CD14-positive monocyte (primary cell): ENCODE data around the gene LDLRAD2. TPM values are rescaled to one million over a fixed set of nuclear protein-coding genes. Genes with fewer than 3 reads are reported as not detected.

Source experiments
- DNase-seq, 3 donors: peaks; one replicate each; pipeline ENCODE4 v3.0.0-alpha.2; 2011 to 2022
- H2AFZ ChIP-seq: 2 replicates; pipeline ENCODE4 v1.6.0; 2012; ENCODE audit warnings: mild to moderate bottlenecking, low read depth, low read length, inconsistent platforms; ENCODE audit not compliant: insufficient read depth, poor library complexity, severe bottlenecking
- H3K27ac ChIP-seq, 2 donors: 1 replicate in 1 of 2; 2 replicates in 1 of 2; pipeline ENCODE4 v1.5.1; 2012 to 2013; ENCODE audit warnings: low read length in 2 of 2, control low read depth in 1 of 2, inconsistent platforms in 1 of 2, low read depth in 1 of 2, mild to moderate bottlenecking in 1 of 2
- H3K27me3 ChIP-seq, 2 donors: one replicate each; pipeline versions ENCODE4 v1.6.0 to v1.6.1; 2011 to 2013; ENCODE audit warnings: low read length in 2 of 2; ENCODE audit not compliant: control insufficient read depth in 2 of 2, insufficient read depth in 2 of 2
- H3K36me3 ChIP-seq, 2 donors: replicated peaks in 1 of 2; 1 replicate in 1 of 2; 2 replicates in 1 of 2; pipeline versions ENCODE4 v1.5.1 to v1.6.1; 2012 to 2013; ENCODE audit warnings: low read length in 2 of 2, control low read depth in 1 of 2, inconsistent platforms in 1 of 2, mild to moderate bottlenecking in 1 of 2; ENCODE audit not compliant: insufficient read depth in 2 of 2, control insufficient read depth in 1 of 2
- H3K4me1 ChIP-seq, 2 donors: 1 replicate in 1 of 2; 2 replicates in 1 of 2; pipeline versions ENCODE4 v1.5.1 to v1.6.1; 2012 to 2013; ENCODE audit warnings: low read length in 2 of 2, control low read depth in 1 of 2, inconsistent platforms in 1 of 2, mild to moderate bottlenecking in 1 of 2, moderate library complexity in 1 of 2; ENCODE audit not compliant: insufficient read depth in 2 of 2, control insufficient read depth in 1 of 2
- H3K4me2 ChIP-seq: replicated peaks from 2 replicates; pipeline ENCODE3; 2012; ENCODE audit warnings: low read length, moderate library complexity, mild to moderate bottlenecking; ENCODE audit not compliant: poor library complexity, severe bottlenecking; ENCODE audit errors: extremely low read depth
- H3K4me3 ChIP-seq, 3 experiments: fragments of 200-600 bp in 1 of 3; sonication (generic) in 1 of 3; replicated peaks in 1 of 3; 1 replicate in 2 of 3; 2 replicates in 1 of 3; pipeline ENCODE4 v1.5.1; 2011 to 2013; ENCODE audit warnings: low read length in 3 of 3, mild to moderate bottlenecking in 3 of 3, control low read depth in 2 of 3, low read depth in 2 of 3, inconsistent platforms in 1 of 3, moderate library complexity in 1 of 3
- H3K79me2 ChIP-seq: 2 replicates; pipeline ENCODE4 v1.6.0; 2012; ENCODE audit warnings: mild to moderate bottlenecking, control low read depth, inconsistent platforms, low read length, moderate library complexity; ENCODE audit not compliant: insufficient read depth
- H3K9ac ChIP-seq: 2 replicates; pipeline ENCODE4 v1.6.0; 2017; ENCODE audit warnings: low read length, mild to moderate bottlenecking; ENCODE audit not compliant: insufficient read depth, poor library complexity, severe bottlenecking
- H3K9me3 ChIP-seq, 2 donors: replicated peaks in 1 of 2; 1 replicate in 1 of 2; 2 replicates in 1 of 2; pipeline versions ENCODE4 v1.5.1 to v1.6.1; 2012 to 2013; ENCODE audit warnings: low read length in 2 of 2, control low read depth in 1 of 2; ENCODE audit not compliant: control insufficient read depth in 1 of 2, insufficient read depth in 1 of 2
- H4K20me1 ChIP-seq: 2 replicates; pipeline ENCODE4 v1.6.0; 2012; ENCODE audit warnings: mild to moderate bottlenecking, low read length, control low read depth, moderate library complexity; ENCODE audit not compliant: insufficient read depth
- H3K27ac Mint-ChIP-seq, 7 donors: one replicate each; pipeline ENCODE4 v1.8.0; 2020; ENCODE audit warnings: mild to moderate bottlenecking in 7 of 7, mixed read lengths in 7 of 7, moderate library complexity in 6 of 7, inconsistent platforms in 2 of 7
- H3K27me3 Mint-ChIP-seq, 3 donors: one replicate each; pipeline ENCODE4 v1.8.0; 2021 to 2022; ENCODE audit warnings: low read depth in 3 of 3, mild to moderate bottlenecking in 3 of 3, mixed read lengths in 3 of 3, moderate library complexity in 3 of 3, inconsistent platforms in 1 of 3
- H3K36me3 Mint-ChIP-seq, 2 donors: one replicate each; pipeline ENCODE4 v1.8.0; 2020; ENCODE audit warnings: mixed read lengths in 2 of 2, inconsistent platforms in 1 of 2, mild to moderate bottlenecking in 1 of 2
- H3K4me1 Mint-ChIP-seq: one replicate; pipeline ENCODE4 v1.8.0; 2020; ENCODE audit warnings: mild to moderate bottlenecking, mixed read lengths
- H3K4me3 Mint-ChIP-seq, 2 donors: one replicate each; pipeline ENCODE4 v1.8.0; 2020; ENCODE audit warnings: mild to moderate bottlenecking in 2 of 2, mixed read lengths in 2 of 2, moderate library complexity in 1 of 2
- H3K9me3 Mint-ChIP-seq, 7 donors: one replicate each; pipeline ENCODE4 v1.8.0; 2020 to 2022; ENCODE audit warnings: mixed read lengths in 7 of 7, mild to moderate bottlenecking in 6 of 7, moderate library complexity in 6 of 7, inconsistent platforms in 2 of 7
- WGBS: methylation state at CpG from one replicate; pipeline ENCODE4 v1.1.5; 2013; ENCODE audit warnings: missing lambda C conversion rate; ENCODE audit not compliant: insufficient coverage; 5-methylcytosine and 5-hydroxymethylcytosine counted together
- intact Hi-C, 2 donors: fragments of 100-400 bp; cut with micrococcal nuclease; formaldehyde crosslinking; loops; one replicate each; pipeline versions ENCODE4 v1.15.0 to v1.15.1; 2023
- polyA plus RNA-seq, 3 donors: library from polyadenylated mRNA; depleted of rRNA in 1 of 3; unstranded in 2 of 3; stranded (reverse) in 1 of 3; fragments of 300-500 nt in 2 of 3; fragments of >200 nt in 1 of 3; fragmentation: Illumina TruSeq in 2 of 3; gene quantifications; 1 replicate in 2 of 3; 2 replicates in 1 of 3; pipeline ENCODE4 v1.2.3, GENCODE V29; 2012 to 2021
- TF ChIP-seq, protein P1 (sequence below): fragments of 200-600 bp; IDR thresholded peaks from one replicate; pipeline ENCODE4 v1.8.0; 2022; ENCODE audit warnings: antibody characterized with exemption, mild to moderate bottlenecking

Gene LDLRAD2
- polyA plus RNA-seq, 3 donors, result 0.63 TPM; not detected in 2

DNA sequence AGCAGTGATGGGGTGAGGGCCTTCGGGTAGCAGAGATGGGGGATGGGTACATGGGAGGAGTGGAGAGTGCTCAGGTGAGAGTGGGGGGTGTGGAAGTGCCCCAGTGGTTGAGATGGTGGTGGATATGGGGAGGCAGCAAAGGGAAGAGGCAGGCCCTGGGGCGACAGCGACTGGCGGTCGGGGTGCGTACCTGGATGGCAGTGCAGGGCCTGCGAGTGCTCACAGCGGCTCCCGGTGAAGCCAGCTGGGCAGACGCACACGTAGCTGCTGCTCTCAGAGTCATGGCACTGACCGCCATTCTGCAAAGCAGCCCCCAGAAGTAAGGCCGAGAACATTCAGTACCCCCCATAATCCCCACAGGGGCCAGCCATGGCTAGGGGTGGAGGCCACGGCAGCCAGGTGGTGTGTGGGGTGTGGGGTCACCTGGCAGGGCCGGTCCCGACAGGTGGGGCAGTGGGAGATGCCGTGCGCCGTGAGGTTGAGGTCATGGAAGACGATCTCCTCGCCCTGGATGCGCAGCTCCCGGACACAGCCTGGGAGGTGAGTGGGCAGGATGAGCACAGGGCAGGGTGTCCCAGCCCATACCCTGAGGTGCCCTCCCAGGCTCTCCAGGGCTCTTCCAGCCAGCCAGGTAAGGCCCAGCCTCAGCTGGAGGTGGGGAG lies 18.9 kb downstream of the LDLRAD2 start:
- no peak for DNase-seq

DNA sequence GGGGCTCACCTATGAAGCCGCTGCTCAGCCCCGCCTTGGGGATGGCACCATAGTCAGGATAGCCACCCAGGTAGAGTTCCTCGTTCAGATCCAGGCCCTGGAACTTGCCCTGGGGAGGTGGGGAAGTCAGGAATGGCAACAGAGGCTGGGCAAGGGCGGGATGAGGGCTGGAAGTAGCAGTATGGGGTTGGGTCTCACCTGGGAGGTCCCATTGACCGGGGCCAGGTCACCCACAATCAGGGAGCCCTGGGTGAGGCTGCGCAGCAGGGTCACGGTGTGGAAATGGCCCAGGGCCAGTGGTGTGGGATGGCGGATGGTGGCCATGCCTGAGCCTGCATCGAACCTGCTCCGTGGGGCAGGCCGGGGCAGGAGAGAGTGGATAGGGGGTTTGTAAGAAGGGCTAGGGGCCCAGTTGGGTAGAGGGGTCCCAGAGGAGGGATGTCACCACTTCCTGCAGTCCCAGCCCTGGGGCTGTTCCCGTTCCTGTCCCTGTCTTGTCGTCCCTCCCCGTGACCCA lies 19.4 kb downstream of the LDLRAD2 start:
- no peaks in the 10 kb centered on the region for H3K4me1 ChIP-seq
- Mint-ChIP-seq H3K36me3 (peaks cover 1 to 9% of the 10 kb centered on the region in 2 donors), H3K9me3 (peaks cover 10 to 25% (median 21%) of the 10 kb centered on the region in 7 donors), H3K4me1 (no peaks in the 10 kb centered on the region), H3K4me3 (no peak overlapping the region), H3K27me3 (peaks cover 0 to 5% (median 1%) of the 10 kb centered on the region in 3 donors), H3K27ac (no peak overlapping the region)
- no peak overlapping the region for H3K4me2 ChIP-seq
- H3K36me3 ChIP-seq, result no peaks in the 10 kb centered on the region
- DNase-seq, result no peak
- H3K27ac ChIP-seq, result no peak overlapping the region
- no peaks in the 10 kb centered on the region for H3K79me2 ChIP-seq
- TF ChIP-seq, protein P1, sequence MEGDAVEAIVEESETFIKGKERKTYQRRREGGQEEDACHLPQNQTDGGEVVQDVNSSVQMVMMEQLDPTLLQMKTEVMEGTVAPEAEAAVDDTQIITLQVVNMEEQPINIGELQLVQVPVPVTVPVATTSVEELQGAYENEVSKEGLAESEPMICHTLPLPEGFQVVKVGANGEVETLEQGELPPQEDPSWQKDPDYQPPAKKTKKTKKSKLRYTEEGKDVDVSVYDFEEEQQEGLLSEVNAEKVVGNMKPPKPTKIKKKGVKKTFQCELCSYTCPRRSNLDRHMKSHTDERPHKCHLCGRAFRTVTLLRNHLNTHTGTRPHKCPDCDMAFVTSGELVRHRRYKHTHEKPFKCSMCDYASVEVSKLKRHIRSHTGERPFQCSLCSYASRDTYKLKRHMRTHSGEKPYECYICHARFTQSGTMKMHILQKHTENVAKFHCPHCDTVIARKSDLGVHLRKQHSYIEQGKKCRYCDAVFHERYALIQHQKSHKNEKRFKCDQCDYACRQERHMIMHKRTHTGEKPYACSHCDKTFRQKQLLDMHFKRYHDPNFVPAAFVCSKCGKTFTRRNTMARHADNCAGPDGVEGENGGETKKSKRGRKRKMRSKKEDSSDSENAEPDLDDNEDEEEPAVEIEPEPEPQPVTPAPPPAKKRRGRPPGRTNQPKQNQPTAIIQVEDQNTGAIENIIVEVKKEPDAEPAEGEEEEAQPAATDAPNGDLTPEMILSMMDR, result no peak
- 94% methylated on average over 11 of the region's 14 CpGs for WGBS
- H3K9ac ChIP-seq, result no peak overlapping the region
- H3K4me3 ChIP-seq, result no peak overlapping the region
- intact Hi-C loops, result no loop called here
- H3K9me3 ChIP-seq, result peaks cover 7 to 22% of the 10 kb centered on the region in 2 donors
- no peaks in the 10 kb centered on the region for H3K27me3 ChIP-seq
- no peaks in the 10 kb centered on the region for H4K20me1 ChIP-seq
- H2AFZ ChIP-seq, result no peak overlapping the region

More for the DNA sequence above, 18.9 kb downstream of the LDLRAD2 start:
- 96% methylated on average over 13 of the region's 23 CpGs for WGBS
- Mint-ChIP-seq H3K9me3 (peaks cover 10 to 25% (median 21%) of the 10 kb centered on the region in 7 donors), H3K4me3 (no peak overlapping the region), H3K27me3 (peaks cover 0 to 5% (median 1%) of the 10 kb centered on the region in 3 donors), H3K4me1 (no peaks in the 10 kb centered on the region), H3K27ac (no peak overlapping the region), H3K36me3 (peaks cover 1 to 9% of the 10 kb centered on the region in 2 donors)
- Histone ChIP-seq H3K4me3 (no peak overlapping the region), H3K27ac (no peak overlapping the region), H3K9ac (no peak overlapping the region), H3K4me2 (no peak overlapping the region), H3K9me3 (peaks cover 7 to 22% of the 10 kb centered on the region in 2 donors), H4K20me1 (no peaks in the 10 kb centered on the region), H3K36me3 (no peaks in the 10 kb centered on the region), H2AFZ (no peak overlapping the region), H3K79me2 (no peaks in the 10 kb centered on the region), H3K4me1 (no peaks in the 10 kb centered on the region), H3K27me3 (no peaks in the 10 kb centered on the region)
- TF ChIP-seq, protein P1, result no peak
- intact Hi-C loops, result no loop called here
